ENCODE measurements around the gene VPS37D.
"Not testable (repeated sequence)": the region's sequence is repeated elsewhere in the genome, so short reads cannot be mapped to it uniquely, and the experiment has no call there.

VPS37D gene, protein sequence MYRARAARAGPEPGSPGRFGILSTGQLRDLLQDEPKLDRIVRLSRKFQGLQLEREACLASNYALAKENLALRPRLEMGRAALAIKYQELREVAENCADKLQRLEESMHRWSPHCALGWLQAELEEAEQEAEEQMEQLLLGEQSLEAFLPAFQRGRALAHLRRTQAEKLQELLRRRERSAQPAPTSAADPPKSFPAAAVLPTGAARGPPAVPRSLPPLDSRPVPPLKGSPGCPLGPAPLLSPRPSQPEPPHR

DNA sequence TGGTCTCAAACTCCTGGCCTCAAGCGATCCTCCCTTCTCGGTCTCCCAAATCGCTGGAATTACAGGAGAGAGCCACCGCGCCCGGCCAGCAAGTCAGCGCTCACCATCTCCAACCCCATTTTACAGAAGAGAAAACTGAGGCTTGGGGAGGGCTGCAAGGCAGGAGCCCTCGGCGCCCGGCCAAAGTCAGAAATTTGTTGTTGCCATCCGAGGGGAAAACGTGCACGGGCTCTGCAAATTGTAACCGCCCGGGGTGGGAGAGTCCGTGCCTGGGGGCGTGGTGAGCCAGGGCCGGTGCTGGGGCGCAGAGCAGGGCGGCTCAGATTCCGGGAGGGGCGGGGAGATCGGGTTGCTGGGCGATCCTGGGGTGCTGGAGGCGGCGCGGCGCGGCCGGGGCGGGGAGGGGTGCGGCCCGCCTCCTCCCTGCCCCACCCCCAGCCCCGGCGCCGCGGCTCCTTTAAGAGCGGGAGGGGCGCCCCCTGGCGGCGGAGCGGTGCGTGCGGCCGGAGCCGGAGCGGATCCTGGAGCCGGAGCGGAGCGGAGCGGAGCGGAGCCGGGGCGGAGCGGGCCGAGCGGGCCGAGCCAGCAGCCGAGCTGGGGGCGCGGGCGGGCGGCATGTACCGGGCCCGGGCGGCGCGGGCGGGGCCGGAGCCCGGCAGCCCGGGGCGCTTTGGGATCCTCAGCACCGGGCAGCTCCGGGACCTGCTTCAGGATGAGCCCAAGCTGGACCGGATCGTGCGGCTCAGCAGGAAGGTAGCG, at the start of gene VPS37D:
Gene VPS37D, plus strand, starts transcription at position 488 of the 759 bp plus-strand sequence. Its CDS starts 128 bp downstream, at position 616.
- DNase-seq (ENCODE audit: low spot score) = peak; percentile 99

- no peak for DNase-seq (ENCODE audit: low spot score)
Measured at GRCh38 chr7:73618538-73618937, 49.1 kb upstream of the VPS37D start.

DNA sequence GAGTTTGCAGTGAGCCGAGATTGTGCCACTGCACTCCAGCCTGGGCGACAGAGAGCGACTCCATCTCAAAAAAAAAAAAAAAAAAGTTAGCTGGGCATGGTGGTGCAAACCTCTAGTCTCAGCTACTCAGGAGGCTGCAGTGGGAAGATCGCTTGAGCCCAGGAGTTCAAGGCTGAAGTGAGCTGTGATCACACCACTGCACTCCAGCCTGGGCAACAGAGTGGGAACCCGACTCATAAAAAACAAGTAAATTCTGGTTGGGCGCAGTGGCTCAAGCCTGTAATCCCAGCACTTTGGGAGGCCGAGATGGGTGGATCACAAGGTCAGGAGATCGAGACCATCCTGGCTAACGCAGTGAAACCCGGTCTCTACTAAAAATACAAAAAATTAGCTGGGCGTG, 48.2 kb upstream of the VPS37D start:
- DNase-seq (ENCODE audit: low spot score) = not testable (repeated sequence)

- no peak for DNase-seq (ENCODE audit: low spot score)
Measured at GRCh38 chr7:73621168-73622063, 46.2 kb upstream of the VPS37D start.

GRCh38 chr7:73622527-73622908, 45.1 kb upstream of the VPS37D start:
- DNase-seq (ENCODE audit: low spot score) = no peak

DNA sequence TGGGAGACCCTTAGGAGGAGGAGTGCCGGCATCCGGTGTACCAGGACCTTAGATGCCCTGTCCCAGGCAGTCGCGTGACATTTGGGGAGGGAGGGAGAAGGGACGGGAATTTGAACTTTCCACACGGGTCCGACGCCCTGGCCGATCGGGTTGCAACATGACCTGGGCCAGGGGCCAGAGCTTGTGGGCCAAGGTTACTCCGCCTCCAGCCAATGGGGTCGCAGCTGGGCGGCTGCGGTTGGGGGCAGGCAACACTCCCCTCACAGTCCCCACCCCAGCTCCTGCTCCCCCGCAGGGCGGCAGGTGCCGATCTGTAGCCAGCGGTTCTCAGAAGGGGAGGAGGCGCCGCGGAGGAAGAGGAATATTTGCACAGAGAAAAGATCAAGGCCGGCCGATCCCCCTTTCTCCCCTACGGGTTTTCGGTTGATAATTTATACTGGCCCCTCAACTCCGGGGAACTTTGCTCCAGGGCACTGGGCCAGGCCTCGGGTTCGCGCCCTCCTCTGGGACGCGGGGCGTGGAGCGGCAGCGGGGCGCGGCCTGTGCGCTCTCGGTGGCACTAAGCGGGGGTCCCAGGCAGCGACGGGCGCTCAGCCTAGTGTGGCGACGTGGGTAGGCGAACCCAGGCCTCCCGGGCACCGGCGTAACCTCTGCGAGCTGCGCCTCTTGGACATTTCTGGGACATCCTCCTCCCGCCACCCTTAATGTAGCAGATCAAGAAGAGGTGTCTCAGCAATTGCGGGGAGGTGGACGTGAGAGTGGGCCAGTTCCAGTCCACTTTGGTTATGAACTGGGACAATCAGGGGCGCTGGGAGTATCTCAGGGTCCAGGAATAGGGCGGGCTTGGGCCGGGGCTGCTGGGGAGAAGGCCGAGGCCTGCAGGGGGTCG, 44.5 kb upstream of the VPS37D start:
- DNase-seq (ENCODE audit: low spot score) = peak; percentile 89

DNA sequence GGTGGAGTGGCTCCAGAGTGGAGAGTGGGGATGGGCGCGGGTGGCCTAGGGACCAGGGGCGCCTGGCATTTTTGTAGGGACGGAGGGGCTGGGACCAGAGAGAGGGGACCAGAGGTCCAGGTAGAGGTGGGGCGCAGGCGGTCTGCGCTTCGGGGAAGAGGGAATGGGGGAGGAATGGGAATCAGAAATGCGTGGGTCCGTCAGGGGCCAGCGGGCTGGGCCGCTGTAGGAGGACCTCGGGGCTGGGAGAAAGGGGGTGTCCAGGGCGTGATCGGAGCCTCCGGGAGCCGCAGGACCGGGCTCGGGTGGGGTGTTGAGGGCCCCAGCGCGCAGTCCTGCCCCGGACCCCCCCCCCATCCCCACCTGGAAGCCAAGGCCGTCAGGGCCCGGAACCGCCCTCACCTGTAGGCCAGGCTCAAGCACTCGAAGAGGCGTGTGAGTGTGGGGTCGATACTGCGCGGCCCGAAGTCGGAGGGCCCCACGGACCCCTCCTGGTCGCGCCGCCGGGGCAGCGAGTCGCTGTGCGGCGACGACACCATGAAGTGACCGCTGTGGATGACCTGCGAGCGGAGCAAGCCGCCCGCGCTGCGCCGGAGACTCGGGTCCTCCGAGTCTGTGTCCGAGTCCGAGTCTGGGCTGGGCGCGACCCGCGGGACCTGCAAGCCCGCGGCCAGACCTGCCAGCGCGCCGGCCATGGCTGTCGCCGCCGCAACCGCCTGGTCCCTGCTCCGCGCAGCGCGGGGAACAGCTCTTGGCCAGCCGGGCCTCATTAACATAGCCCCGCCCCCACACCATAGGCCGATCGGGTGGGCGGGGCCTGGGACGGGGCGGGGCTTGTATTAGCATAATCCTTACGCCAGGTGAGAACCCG, 43.6 kb upstream of the VPS37D start, which contains the start of gene MLXIPL:
Gene MLXIPL, minus strand, starts transcription at position 725 of the 871 bp plus-strand sequence. Its CDS starts 30 bp downstream, at position 695.
- peak; percentile 99 for DNase-seq (ENCODE audit: low spot score)

DNA sequence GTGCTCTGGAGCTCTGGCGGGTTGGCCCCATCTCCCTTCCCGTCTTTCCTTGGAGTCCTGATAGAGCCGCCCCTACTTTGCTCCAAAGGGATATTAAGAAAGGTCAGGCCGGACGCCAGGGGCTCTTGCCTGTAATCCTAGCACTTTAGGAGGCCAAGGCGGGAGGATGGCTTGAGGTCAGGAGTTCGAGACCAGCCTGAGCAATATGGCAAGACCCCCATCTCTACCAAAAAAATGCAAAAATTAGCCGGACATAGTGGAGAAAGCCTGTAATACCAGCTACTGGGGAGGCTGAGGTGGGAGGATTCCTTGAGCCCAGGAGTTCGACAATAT, 43.0 kb upstream of the VPS37D start:
- no peak for DNase-seq (ENCODE audit: low spot score)

- no peak for DNase-seq (ENCODE audit: low spot score)
Measured at GRCh38 chr7:73625276-73625675, 42.4 kb upstream of the VPS37D start.

GRCh38 chr7:73626814-73627213, 40.8 kb upstream of the VPS37D start:
- no peak for DNase-seq (ENCODE audit: low spot score)

- DNase-seq (ENCODE audit: low spot score) = no peak
Measured at GRCh38 chr7:73628504-73628903, 39.1 kb upstream of the VPS37D start.

DNA sequence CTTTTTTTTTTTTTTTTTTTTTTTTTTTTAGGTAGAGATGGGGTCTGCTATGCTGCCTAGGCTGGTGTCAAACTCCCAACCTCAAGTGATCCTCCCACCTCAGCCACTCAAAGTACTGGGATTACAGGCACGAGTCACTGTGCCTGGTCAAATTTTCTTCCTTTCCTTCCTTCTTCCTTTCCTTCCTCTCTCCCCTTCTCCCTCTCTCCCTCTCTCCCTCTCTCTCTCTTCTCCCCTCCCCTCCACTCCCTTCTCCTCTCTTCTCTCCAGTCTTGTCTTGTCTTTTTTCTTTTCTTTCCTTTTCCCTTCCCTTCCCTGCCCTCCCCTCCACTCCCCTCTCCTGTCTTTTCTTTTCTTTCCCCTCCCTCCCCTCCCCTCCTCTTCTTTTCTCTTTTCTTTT, 36.1 kb upstream of the VPS37D start:
- no peak for DNase-seq (ENCODE audit: low spot score)

DNA sequence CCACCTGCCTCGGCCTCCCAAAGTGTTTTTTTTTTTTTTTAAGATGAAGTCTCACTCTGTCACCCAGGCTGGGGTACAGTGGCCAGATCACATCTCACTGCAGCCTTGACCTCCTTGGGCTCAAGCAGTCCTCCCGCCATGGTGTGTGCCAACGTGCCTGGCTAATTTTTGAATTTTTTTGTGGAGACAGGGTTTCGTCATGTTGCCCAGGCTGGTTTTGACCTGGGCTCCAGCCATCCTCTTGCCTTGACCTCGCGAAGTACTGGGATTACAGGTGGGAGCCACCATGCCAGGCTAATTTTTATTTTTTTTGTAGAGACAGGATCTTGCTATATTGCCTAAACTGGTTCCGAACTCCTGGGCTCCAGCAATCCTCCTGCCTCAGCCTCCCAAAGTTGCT, 34.3 kb upstream of the VPS37D start:
- DNase-seq (ENCODE audit: low spot score) = no peak

- no peak for DNase-seq (ENCODE audit: low spot score)
Measured at GRCh38 chr7:73633844-73634243, 33.8 kb upstream of the VPS37D start.

GRCh38 chr7:73635428-73636200, 32.0 kb upstream of the VPS37D start:
- no peak for DNase-seq (ENCODE audit: low spot score)

GRCh38 chr7:73638911-73639310, 28.7 kb upstream of the VPS37D start:
- no peak for DNase-seq (ENCODE audit: low spot score)

DNA sequence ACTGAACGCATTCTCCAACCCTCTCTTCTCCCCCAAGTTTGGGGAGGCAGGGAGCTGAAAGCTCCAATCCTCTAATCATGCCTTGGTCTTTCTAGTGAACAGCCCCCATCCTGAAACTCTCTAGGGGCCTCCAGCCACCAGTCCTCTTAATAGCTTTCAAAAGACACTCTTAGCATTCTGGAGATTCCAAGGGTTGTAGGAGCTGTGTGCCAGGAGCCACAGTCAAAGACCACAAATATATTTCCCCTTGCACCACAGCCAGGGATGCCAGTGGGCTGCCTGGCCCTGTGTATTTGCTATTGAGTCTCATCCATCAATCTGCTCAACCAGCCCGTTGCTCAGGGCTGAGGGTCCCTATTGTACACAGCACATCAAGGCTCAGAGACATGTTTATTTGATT, 24.8 kb upstream of the VPS37D start:
- no peak for DNase-seq (ENCODE audit: low spot score)

DNA sequence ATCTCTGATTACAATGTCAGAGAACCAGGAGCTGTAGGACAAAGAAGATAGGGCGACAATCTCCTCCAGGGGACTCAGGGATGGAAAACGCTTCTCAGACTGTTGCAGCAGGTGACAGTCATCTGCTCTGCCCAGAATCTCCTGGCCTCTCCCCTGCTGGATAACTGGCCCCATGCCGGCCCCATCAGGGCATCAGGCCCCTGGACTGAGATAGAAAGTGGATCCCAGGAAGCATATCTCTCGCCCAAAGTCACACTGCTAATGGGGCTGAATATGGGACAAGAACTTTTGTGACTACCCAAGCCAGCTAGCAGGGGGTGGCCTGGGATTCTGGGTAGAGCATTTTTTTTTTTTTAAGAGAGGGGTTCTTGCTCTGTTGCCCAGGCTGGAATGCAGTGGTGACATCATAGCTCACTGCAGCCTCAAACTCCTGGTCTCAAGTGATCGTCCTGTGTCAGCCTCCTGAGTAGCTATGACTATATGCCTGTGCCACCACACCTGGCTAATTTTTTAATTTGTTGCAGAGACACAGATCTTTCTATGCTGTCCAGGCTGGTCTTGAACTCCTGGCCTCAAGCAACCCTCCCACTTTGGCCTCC, 22.8 kb upstream of the VPS37D start:
- DNase-seq (ENCODE audit: low spot score) = no peak

GRCh38 chr7:73645643-73646174, 21.9 kb upstream of the VPS37D start:
- no peak for DNase-seq (ENCODE audit: low spot score)
